Mesothelial cell of epicardium (in vitro differentiated cells): Measurements from ENCODE around the gene TNFSF12. TPM values are rescaled to one million over a fixed set of nuclear protein-coding genes. Genes with fewer than 3 reads are reported as not detected.

Experiments used
- DNase-seq, 2 experiments: peaks; one replicate each; pipeline ENCODE4 v3.0.0; 2021; ENCODE audit warnings: low spot score in 2 of 2; ENCODE audit not compliant: unreplicated experiment in 2 of 2
- H3K27ac Mint-ChIP-seq: 2 replicates; pipeline ENCODE4 v1.8.0; 2021; ENCODE audit warnings: mixed read lengths
- H3K27me3 Mint-ChIP-seq: 2 replicates; pipeline ENCODE4 v1.8.0; 2021; ENCODE audit warnings: low read depth, mixed read lengths
- H3K36me3 Mint-ChIP-seq: 2 replicates; pipeline ENCODE4 v1.8.0; 2021; ENCODE audit warnings: mixed read lengths
- H3K4me1 Mint-ChIP-seq: 2 replicates; pipeline ENCODE4 v1.8.0; 2021; ENCODE audit warnings: mixed read lengths
- H3K4me3 Mint-ChIP-seq: 2 replicates; pipeline ENCODE4 v1.8.0; 2021; ENCODE audit warnings: mild to moderate bottlenecking, moderate library complexity, mixed read lengths
- H3K9me3 Mint-ChIP-seq: 2 replicates; pipeline ENCODE4 v1.8.0; 2021; ENCODE audit warnings: mixed read lengths
- total RNA-seq: library from RNA; stranded (reverse); gene quantifications from 3 replicates; pipeline ENCODE4 v1.2.1, GENCODE V29; 2021
- TF ChIP-seq, protein P1 (sequence below): fragments of 200-600 bp; sonication (generic); IDR thresholded peaks from one replicate; pipeline ENCODE4 v1.5.0; 2021; ENCODE audit warnings: antibody characterized with exemption; ENCODE audit not compliant: unreplicated experiment

TNFSF12 gene
- total RNA-seq, 1 donor from 2014 or later: 7.6 TPM

GRCh38 chr17:7512105-7512504 is 36.8 kb upstream of the TNFSF12 start:
- no peak for DNase-seq
- Mint-ChIP-seq H3K36me3 (peaks cover 43% of the 10 kb centered on the region), H3K4me1 (peaks cover 4% of the 10 kb centered on the region), H3K27me3 (no peaks in the 10 kb centered on the region), H3K27ac (no peak overlapping the region), H3K9me3 (no peaks in the 10 kb centered on the region), H3K4me3 (no peak overlapping the region)
- TF ChIP-seq, protein P1, sequence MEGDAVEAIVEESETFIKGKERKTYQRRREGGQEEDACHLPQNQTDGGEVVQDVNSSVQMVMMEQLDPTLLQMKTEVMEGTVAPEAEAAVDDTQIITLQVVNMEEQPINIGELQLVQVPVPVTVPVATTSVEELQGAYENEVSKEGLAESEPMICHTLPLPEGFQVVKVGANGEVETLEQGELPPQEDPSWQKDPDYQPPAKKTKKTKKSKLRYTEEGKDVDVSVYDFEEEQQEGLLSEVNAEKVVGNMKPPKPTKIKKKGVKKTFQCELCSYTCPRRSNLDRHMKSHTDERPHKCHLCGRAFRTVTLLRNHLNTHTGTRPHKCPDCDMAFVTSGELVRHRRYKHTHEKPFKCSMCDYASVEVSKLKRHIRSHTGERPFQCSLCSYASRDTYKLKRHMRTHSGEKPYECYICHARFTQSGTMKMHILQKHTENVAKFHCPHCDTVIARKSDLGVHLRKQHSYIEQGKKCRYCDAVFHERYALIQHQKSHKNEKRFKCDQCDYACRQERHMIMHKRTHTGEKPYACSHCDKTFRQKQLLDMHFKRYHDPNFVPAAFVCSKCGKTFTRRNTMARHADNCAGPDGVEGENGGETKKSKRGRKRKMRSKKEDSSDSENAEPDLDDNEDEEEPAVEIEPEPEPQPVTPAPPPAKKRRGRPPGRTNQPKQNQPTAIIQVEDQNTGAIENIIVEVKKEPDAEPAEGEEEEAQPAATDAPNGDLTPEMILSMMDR: no peak

DNA sequence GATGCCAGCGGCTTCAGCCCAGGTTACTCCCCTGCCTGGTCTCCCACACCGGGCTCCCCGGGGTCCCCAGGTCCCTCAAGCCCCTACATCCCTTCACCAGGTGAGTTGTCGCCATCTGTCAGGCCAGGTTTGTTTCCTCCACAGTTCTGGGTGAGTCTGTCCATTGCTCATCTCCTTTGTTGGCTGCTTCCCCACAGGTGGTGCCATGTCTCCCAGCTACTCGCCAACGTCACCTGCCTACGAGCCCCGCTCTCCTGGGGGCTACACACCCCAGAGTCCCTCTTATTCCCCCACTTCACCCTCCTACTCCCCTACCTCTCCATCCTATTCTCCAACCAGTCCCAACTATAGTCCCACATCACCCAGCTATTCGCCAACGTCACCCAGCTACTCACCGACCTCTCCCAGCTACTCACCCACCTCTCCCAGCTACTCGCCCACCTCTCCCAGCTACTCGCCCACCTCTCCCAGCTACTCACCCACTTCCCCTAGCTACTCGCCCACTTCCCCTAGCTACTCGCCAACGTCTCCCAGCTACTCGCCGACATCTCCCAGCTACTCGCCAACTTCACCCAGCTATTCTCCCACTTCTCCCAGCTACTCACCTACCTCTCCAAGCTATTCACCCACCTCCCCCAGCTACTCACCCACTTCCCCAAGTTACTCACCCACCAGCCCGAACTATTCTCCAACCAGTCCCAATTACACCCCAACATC is 35.9 kb upstream of the TNFSF12 start:
- DNase-seq: no peak
- Mint-ChIP-seq H3K4me3 (no peak overlapping the region), H3K36me3 (peaks cover 39% of the 10 kb centered on the region), H3K27ac (no peak overlapping the region), H3K9me3 (no peaks in the 10 kb centered on the region), H3K4me1 (peaks cover 4% of the 10 kb centered on the region), H3K27me3 (no peaks in the 10 kb centered on the region)
- TF ChIP-seq, protein P1: no peak

DNA sequence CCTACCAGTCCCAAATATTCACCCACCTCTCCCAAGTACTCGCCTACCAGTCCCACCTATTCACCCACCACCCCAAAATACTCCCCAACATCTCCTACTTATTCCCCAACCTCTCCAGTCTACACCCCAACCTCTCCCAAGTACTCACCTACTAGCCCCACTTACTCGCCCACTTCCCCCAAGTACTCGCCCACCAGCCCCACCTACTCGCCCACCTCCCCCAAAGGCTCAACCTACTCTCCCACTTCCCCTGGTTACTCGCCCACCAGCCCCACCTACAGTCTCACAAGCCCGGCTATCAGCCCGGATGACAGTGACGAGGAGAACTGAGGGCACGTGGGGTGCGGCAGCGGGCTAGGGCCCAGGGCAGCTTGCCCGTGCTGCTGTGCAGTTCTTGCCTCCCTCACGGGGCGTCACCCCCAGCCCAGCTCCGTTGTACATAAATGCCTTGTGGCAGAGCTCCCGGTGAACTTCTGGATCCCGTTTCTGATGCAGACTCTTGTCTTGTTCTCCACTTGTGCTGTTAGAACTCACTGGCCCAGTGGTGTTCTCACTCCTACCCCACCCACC is 34.9 kb upstream of the TNFSF12 start:
- H3K4me3 Mint-ChIP-seq: no peak overlapping the region
- H3K36me3 Mint-ChIP-seq: peaks cover 31% of the 10 kb centered on the region
- DNase-seq: no peak
- H3K4me1 Mint-ChIP-seq: peaks cover 4% of the 10 kb centered on the region
- TF ChIP-seq, protein P1: no peak
- peak overlapping the region; percentile 90 for H3K27ac Mint-ChIP-seq
- no peaks in the 10 kb centered on the region for H3K9me3 Mint-ChIP-seq
- H3K27me3 Mint-ChIP-seq: no peaks in the 10 kb centered on the region

DNA sequence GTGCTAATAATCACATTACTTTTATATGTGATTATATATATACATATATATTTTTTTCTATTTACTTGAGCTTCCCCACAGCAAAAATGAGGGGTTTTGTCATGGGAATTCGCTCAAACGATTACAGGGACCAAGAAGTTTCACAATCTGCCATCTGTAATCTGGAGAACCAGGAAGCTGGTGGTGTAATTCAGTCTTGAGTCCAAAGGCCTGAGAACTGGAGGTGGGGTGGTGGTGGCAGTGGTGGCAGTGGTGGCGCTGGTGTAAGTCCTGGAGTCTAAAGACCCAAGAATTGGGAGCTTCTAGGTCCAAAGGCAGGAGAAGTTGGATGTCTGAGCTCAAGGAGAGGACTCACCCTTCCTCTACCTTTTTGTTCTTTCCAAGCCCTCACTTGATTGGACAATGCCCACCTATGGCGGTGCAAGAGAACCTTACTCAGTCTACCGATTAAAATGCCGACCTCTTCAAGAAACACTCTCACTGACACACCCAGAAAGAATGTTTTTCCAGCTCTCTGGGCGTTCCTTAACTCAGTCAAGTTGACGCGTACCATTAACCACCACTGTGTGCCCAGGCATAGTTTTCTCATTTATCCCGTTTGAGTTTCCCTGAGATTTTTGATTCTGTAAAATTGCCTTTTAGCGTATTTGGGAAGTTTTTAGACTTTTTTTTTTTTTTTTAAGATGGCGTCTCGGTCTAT is 32.8 kb upstream of the TNFSF12 start:
- peaks cover 16% of the 10 kb centered on the region for H3K36me3 Mint-ChIP-seq
- no peak for DNase-seq

DNA sequence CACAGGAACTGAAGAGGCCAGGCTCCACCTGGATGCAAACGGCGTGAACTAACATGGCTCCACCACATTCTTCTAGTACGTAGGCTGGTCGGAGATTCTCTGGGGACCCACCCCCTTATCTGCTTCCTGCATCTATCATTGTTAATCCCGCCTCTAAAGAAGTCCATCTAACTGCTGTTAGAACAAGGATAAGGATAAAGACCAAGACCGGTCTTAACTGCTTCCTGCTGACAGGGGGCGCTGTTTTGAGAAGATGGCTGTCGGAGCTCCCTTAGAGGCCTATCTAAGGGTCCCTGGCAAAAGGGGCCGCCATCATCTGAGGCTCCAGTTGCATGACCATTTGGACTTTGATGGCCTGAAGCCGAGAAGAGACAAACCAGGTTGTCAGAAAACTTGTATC is 25.8 kb upstream of the TNFSF12 start:
- Mint-ChIP-seq H3K4me1 (no peaks in the 10 kb centered on the region), H3K27ac (no peak overlapping the region), H3K4me3 (no peak overlapping the region), H3K27me3 (no peaks in the 10 kb centered on the region), H3K36me3 (peaks cover 3% of the 10 kb centered on the region), H3K9me3 (peaks cover 9% of the 10 kb centered on the region)
- TF ChIP-seq, protein P1: no peak
- no peak for DNase-seq

More for the DNA sequence above, 32.8 kb upstream of the TNFSF12 start:
- Mint-ChIP-seq H3K9me3 (no peaks in the 10 kb centered on the region), H3K27ac (peak overlapping the region; percentile 34), H3K4me3 (no peak overlapping the region), H3K4me1 (peaks cover 4% of the 10 kb centered on the region), H3K27me3 (no peaks in the 10 kb centered on the region)
- TF ChIP-seq, protein P1: no peak
